Fibroblast of lung (primary cell): Measurements from ENCODE around the gene GRIN1. TPM values are rescaled to one million over a fixed set of nuclear protein-coding genes. Genes with fewer than 3 reads are reported as not detected.

ENCODE experiments used
- DNase-seq, 2 donors: peaks; one replicate each; pipeline versions ENCODE4 v3.0.0 to v3.0.0-alpha.2; 2010; ENCODE audit warnings: low read depth in 2 of 2
- H2AFZ ChIP-seq: 2 replicates; pipeline ENCODE4 v1.5.1; 2012; ENCODE audit warnings: low read length, control low read depth, inconsistent platforms
- H3K27ac ChIP-seq: 2 replicates; pipeline ENCODE4 v1.5.1; 2011; ENCODE audit warnings: low read length, control low read depth; ENCODE audit not compliant: insufficient read depth
- H3K27me3 ChIP-seq: 2 replicates; pipeline ENCODE4 v1.5.1; 2011; ENCODE audit warnings: mild to moderate bottlenecking, low read length; ENCODE audit not compliant: control insufficient read depth, insufficient read depth
- H3K36me3 ChIP-seq: 2 replicates; pipeline ENCODE4 v1.5.1; 2011; ENCODE audit warnings: low read length; ENCODE audit not compliant: control insufficient read depth, insufficient read depth
- H3K4me1 ChIP-seq: 2 replicates; pipeline ENCODE4 v1.5.1; 2011; ENCODE audit warnings: low read length; ENCODE audit not compliant: control insufficient read depth, insufficient read depth; ENCODE audit errors: extremely low read depth
- H3K4me2 ChIP-seq: 2 replicates; pipeline ENCODE4 v1.5.1; 2011; ENCODE audit warnings: low read length, control low read depth; ENCODE audit not compliant: insufficient read depth; ENCODE audit errors: extremely low read depth
- H3K4me3 ChIP-seq, 4 experiments: fragments of 200-600 bp in 1 of 4; sonication (generic) in 1 of 4; replicated peaks in 1 of 4; 2 replicates each; pipeline ENCODE4 v1.5.1; 2011 to 2016; ENCODE audit warnings: low read length in 4 of 4, low read depth in 3 of 4, mild to moderate bottlenecking in 3 of 4, control low read depth in 2 of 4, inconsistent platforms in 1 of 4, mixed read lengths in 1 of 4; ENCODE audit not compliant: insufficient read depth in 1 of 4; ENCODE audit errors: control extremely low read depth in 1 of 4
- H3K79me2 ChIP-seq: 2 replicates; pipeline ENCODE4 v1.5.1; 2012; ENCODE audit warnings: mild to moderate bottlenecking, low read length, inconsistent platforms; ENCODE audit not compliant: control insufficient read depth, insufficient read depth
- H3K9ac ChIP-seq: 2 replicates; pipeline ENCODE4 v1.5.1; 2011; ENCODE audit warnings: mild to moderate bottlenecking, low read length, control low read depth; ENCODE audit not compliant: insufficient read depth
- H3K9me3 ChIP-seq: 2 replicates; pipeline ENCODE4 v1.5.1; 2012; ENCODE audit warnings: low read depth, low read length; ENCODE audit not compliant: control insufficient read depth, insufficient read depth
- H4K20me1 ChIP-seq: 2 replicates; pipeline ENCODE4 v1.5.1; 2011; ENCODE audit warnings: low read length; ENCODE audit not compliant: control insufficient read depth, insufficient read depth; ENCODE audit errors: extremely low read depth
- CTCF ChIP-seq, 2 donors: IDR thresholded peaks in 1 of 2; conservative IDR thresholded peaks in 1 of 2; 1 replicate in 1 of 2; 2 replicates in 1 of 2; pipeline ENCODE4 v1.5.1; 2011 to 2012; ENCODE audit warnings: low read length in 2 of 2, control low read depth in 1 of 2, inconsistent platforms in 1 of 2, low read depth in 1 of 2, mild to moderate bottlenecking in 1 of 2
- EZH2 ChIP-seq: IDR thresholded peaks from 2 replicates; pipeline ENCODE4 v1.5.1; 2012; ENCODE audit warnings: low read length, control low read depth, mild to moderate bottlenecking; ENCODE audit errors: missing control alignments
- polyA plus RNA-seq, 2 donors: library from polyadenylated mRNA; depleted of rRNA in 1 of 2; stranded (reverse) in 1 of 2; unstranded in 1 of 2; fragments of >200 nt; gene quantifications; 2 replicates each; pipeline ENCODE4 v1.2.1, GENCODE V29; 2011 to 2012; ENCODE audit warnings: missing spikeins in 1 of 2
- total RNA-seq: library from RNA; depleted of rRNA; stranded (reverse); fragments of >200 nt; gene quantifications from 2 replicates; pipeline ENCODE4 v1.2.1, GENCODE V29; 2014

Gene GRIN1
- total and polyA plus RNA-seq, 2 donors (not counting 1 experiment from before 2014, with no cell fraction given): under 0.01 to 0.08 TPM

- Histone ChIP-seq H3K9ac (peak overlapping the region; percentile 93), H3K4me3 (peak overlapping the region; percentile 77 to 97 (median 96)), H4K20me1 (no peaks in the 10 kb centered on the region), H2AFZ (no peak overlapping the region), H3K4me2 (peak overlapping the region; percentile 92), H3K79me2 (peaks cover 36% of the 10 kb centered on the region), H3K27me3 (no peaks in the 10 kb centered on the region), H3K27ac (peak overlapping the region; percentile 92), H3K36me3 (peaks cover 21% of the 10 kb centered on the region), H3K4me1 (peaks cover 19% of the 10 kb centered on the region), H3K9me3 (no peaks in the 10 kb centered on the region)
- no peak for DNase-seq
- TF ChIP-seq CTCF (conservative IDR thresholded peaks at IDR 0.05 in 1 of 2, IDR thresholded peaks at IDR 0.05 in 1 of 2; ENCODE audit: low read depth in 1 of 2, low read length in 2 of 2) (no peak), EZH2 (no peak)
Observed at GRCh38 chr9:137189297-137190295, 50.6 kb downstream of the GRIN1 start.

DNA sequence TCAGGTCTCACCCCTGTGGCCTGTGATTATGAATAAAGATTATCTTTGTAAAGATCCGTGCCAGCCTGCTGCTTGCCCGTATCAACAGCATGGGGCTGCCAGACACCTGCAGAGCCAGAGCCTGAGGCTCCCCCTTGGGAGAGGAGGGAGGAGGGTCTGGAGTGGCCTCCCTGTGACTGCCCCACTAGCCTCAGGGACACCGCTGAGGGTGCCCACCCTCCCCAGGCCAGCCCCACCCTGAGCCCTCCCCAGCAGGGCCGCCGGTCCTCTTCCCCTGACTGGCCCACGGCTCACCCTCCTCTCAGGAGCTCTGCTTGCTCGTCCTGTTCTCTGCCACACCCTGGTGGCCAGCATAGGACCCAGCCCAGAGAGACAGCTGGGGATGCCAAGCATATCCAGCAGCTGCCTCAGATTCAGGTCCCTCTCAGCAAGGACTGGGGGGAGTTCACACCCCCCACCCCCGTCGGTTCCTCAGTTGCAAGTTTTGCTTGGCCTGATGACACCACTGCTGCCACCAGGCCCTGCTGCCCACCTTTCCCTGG is 51.4 kb downstream of the GRIN1 start:
- peaks cover 37% of the 10 kb centered on the region for H3K79me2 ChIP-seq
- H3K27ac ChIP-seq: peak overlapping the region; percentile 92
- no peaks in the 10 kb centered on the region for H3K27me3 ChIP-seq
- H4K20me1 ChIP-seq: no peaks in the 10 kb centered on the region
- H3K4me1 ChIP-seq: peaks cover 19% of the 10 kb centered on the region
- H3K4me3 ChIP-seq: peak overlapping the region in 1 of 4 experiments; percentile 97
- H2AFZ ChIP-seq: no peak overlapping the region
- DNase-seq: no peak
- TF ChIP-seq EZH2 (no peak), CTCF (conservative IDR thresholded peaks at IDR 0.05 in 1 of 2, IDR thresholded peaks at IDR 0.05 in 1 of 2; ENCODE audit: low read depth in 1 of 2, low read length in 2 of 2) (no peak)
- H3K9me3 ChIP-seq: no peaks in the 10 kb centered on the region
- H3K4me2 ChIP-seq: peak overlapping the region; percentile 92
- H3K9ac ChIP-seq: no peak overlapping the region
- peaks cover 18% of the 10 kb centered on the region for H3K36me3 ChIP-seq

DNA sequence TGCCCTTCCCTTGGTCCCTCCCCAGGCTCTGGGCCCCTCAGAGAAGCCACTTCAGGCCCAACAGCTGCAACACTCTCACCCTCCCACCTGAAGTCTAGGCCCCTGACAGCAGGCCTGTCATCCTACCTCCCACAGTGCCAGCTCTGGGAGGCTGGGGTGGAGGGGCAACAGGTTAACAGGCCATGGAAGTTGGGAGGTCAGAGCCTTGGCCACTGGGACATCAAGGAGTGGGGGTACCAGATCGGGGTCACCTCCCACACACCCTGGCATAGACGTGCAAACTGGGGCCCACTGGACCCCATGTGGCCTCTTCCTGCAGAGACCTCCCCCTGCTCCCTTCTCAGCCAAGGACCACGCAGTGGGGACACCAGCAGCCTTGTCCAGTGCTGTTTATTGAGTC is 52.3 kb downstream of the GRIN1 start:
- Histone ChIP-seq H3K9ac (no peak overlapping the region), H2AFZ (no peak overlapping the region), H3K36me3 (peaks cover 17% of the 10 kb centered on the region), H3K79me2 (peaks cover 37% of the 10 kb centered on the region), H3K27ac (no peak overlapping the region), H3K4me1 (peaks cover 19% of the 10 kb centered on the region), H3K4me2 (no peak overlapping the region), H3K27me3 (no peaks in the 10 kb centered on the region), H4K20me1 (no peaks in the 10 kb centered on the region), H3K4me3 (no peak overlapping the region), H3K9me3 (no peaks in the 10 kb centered on the region)
- no peak for DNase-seq
- TF ChIP-seq EZH2: no peak
- TF ChIP-seq CTCF (conservative IDR thresholded peaks at IDR 0.05 in 1 of 2, IDR thresholded peaks at IDR 0.05 in 1 of 2; ENCODE audit: low read depth in 1 of 2, low read length in 2 of 2): no peak
